Measurements from ENCODE around the gene TMOD4.
A peak's percentile ranks its signal among the peaks of the same experiment; 100 is the strongest.
"Not testable (repeated sequence)": the region's sequence is repeated elsewhere in the genome, so short reads cannot be mapped to it uniquely, and the experiment has no call there.

TMOD4 gene

DNA sequence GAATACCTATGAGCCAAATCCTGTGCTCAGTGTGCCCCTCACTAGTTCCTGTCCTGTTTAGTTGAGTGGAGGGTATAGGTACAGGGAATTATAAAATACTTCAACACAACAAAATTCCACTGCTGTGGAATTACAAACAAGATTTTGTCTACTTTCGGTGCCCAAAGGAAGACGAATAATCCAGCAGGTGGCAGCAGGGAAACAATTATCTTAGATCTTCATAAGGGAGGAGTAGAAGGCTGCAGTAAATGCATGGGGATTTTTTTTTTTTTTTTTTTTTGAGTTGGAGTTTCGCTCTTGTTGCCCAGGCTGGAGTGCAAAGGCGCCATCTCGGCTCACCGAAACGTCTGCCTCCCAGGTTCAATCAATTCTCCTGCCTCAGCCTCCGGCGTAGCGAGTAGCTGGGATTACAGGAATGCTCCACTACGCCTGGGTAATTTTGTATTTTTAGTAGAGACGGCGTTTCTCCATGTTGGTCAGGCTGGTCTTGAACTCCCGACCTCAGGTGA, 20.6 kb upstream of the TMOD4 start:
- peak overlapping the region; percentile 92 for H3K27ac ChIP-seq (ENCODE audit: low read depth, low read length)
- H3K79me2 ChIP-seq (ENCODE audit: control insufficient read depth, insufficient read depth, low read length, unreplicated experiment), result peaks cover 26% of the 10 kb centered on the region
- no peak overlapping the region for H2AFZ ChIP-seq (ENCODE audit: low read length, unreplicated experiment)
- no peaks in the 10 kb centered on the region for H3K27me3 ChIP-seq (ENCODE audit: insufficient read depth, low read length)
- H3K36me3 ChIP-seq (ENCODE audit: insufficient read depth, low read length), result no peaks in the 10 kb centered on the region
- peak overlapping the region; percentile 38 for H3K4me3 ChIP-seq (ENCODE audit: low read depth, low read length)
- peaks cover 15% of the 10 kb centered on the region for H3K4me1 ChIP-seq (ENCODE audit: control insufficient read depth, insufficient read depth, low read length, unreplicated experiment)

DNA sequence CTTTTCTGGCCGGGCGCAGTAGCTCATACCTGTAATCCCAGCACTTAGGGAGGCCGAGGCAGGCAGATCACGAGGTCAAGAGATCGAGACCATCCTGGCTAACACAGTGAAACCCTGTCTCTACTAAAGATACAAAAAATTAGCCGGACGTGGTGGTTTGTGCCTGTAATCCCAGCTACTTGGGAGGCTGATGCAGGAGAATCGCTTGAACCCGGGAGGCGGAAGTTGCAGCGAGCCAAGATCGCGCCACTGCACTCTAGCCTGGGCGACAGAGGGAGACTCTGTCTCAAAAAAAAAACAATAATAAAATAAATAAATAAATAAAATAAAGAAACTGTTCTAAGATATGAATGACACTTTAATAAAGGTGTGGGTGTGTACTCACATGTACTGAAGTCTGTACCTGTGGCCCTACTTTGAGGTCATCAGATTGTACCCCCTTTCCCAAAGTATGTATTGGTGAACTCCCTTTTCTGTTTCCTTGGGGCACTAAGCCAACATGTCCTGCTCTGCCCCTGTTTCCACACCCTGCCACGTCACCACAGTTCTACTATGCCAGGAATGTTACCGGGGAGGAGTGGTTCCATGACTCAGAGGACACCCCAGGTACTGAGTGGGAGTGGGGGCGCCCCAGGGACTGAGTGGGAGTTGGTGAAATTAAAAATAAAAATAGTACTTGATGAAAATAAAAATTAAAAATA, 19.3 kb upstream of the TMOD4 start:
- Histone ChIP-seq H3K4me3 (ENCODE audit: low read depth, low read length) (peak overlapping the region; percentile 61), H3K4me1 (ENCODE audit: control insufficient read depth, insufficient read depth, low read length, unreplicated experiment) (peaks cover 17% of the 10 kb centered on the region), H3K27ac (ENCODE audit: low read depth, low read length) (peak overlapping the region; percentile 92), H3K79me2 (ENCODE audit: control insufficient read depth, insufficient read depth, low read length, unreplicated experiment) (peaks cover 17% of the 10 kb centered on the region)
- H2AFZ ChIP-seq (ENCODE audit: low read length, unreplicated experiment); H3K36me3 ChIP-seq (ENCODE audit: insufficient read depth, low read length); H3K27me3 ChIP-seq (ENCODE audit: insufficient read depth, low read length): not testable (repeated sequence)

DNA sequence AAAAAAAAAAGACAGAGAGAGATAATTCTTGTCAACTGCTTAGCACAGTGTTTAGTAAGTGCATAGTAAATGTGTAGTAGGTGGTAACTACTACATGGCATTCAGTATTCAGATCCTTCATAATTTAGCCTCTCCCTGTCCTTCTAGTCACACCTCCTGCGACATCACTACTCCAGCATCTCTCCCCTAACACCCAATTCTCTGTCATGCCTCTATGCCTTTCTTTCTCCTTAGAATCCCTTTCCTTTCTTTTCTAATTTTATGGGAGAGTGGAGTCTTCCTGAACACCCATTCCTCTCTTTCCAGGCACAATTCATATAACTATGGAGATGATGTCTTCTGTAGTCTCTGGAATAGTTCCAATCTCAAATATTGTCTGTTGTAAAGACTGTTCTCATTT, 18.1 kb upstream of the TMOD4 start:
- Histone ChIP-seq H3K36me3 (ENCODE audit: insufficient read depth, low read length) (no peaks in the 10 kb centered on the region), H3K79me2 (ENCODE audit: control insufficient read depth, insufficient read depth, low read length, unreplicated experiment) (peaks cover 16% of the 10 kb centered on the region), H3K27ac (ENCODE audit: low read depth, low read length) (peak overlapping the region; percentile 92), H3K4me1 (ENCODE audit: control insufficient read depth, insufficient read depth, low read length, unreplicated experiment) (peaks cover 17% of the 10 kb centered on the region), H3K4me3 (ENCODE audit: low read depth, low read length) (peak overlapping the region; percentile 38; the same call in 1 of the 2 replicates), H2AFZ (ENCODE audit: low read length, unreplicated experiment) (no peak overlapping the region), H3K27me3 (ENCODE audit: insufficient read depth, low read length) (no peaks in the 10 kb centered on the region)

DNA sequence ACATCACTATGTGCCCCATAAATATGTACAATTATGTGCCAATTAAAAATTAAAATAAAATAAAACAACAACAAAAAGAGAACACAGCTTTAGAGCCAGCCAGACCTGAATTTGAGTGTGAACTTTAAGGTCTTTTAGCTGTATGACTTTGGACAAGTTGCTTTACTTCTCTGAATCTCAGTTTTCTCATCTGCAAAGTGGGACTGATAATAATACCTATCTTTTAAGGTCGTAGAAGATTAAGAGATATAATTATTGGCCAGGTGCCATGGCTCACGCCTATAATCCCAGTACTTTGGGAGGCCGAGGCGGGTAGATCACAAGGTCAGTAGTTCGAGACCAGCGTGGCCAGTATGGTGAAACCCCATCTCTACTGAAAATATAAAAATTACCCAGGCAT, 17.5 kb upstream of the TMOD4 start:
- H2AFZ ChIP-seq (ENCODE audit: low read length, unreplicated experiment), result no peak overlapping the region
- no peak overlapping the region for H3K27ac ChIP-seq (ENCODE audit: low read depth, low read length)
- peaks cover 17% of the 10 kb centered on the region for H3K79me2 ChIP-seq (ENCODE audit: control insufficient read depth, insufficient read depth, low read length, unreplicated experiment)
- no peak overlapping the region for H3K4me3 ChIP-seq (ENCODE audit: low read depth, low read length)
- H3K4me1 ChIP-seq (ENCODE audit: control insufficient read depth, insufficient read depth, low read length, unreplicated experiment), result peaks cover 21% of the 10 kb centered on the region
- H3K27me3 ChIP-seq (ENCODE audit: insufficient read depth, low read length), result no peaks in the 10 kb centered on the region
- no peaks in the 10 kb centered on the region for H3K36me3 ChIP-seq (ENCODE audit: insufficient read depth, low read length)

DNA sequence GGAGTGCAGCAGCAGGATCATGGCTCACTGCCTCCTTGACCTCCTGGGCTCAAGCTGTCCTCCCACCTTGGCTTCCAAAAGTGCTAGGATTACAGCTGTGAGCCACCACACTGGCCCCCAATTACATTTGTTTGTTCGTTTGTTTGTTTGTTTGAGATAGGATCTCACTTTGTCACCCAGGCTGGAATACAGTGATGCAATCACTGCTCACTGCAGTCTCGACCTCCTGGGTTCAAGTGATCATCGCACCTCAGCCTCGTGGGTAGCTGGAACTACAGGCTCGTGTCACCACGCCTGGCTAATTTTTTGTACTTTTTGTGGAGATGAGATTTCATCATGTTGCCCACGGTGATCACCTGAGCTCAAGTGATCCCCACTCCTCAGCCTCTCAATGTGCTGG, 16.3 kb upstream of the TMOD4 start:
- H3K27me3 ChIP-seq (ENCODE audit: insufficient read depth, low read length), result no peaks in the 10 kb centered on the region
- no peaks in the 10 kb centered on the region for H3K36me3 ChIP-seq (ENCODE audit: insufficient read depth, low read length)
- peaks cover 15% of the 10 kb centered on the region for H3K4me1 ChIP-seq (ENCODE audit: control insufficient read depth, insufficient read depth, low read length, unreplicated experiment)
- H2AFZ ChIP-seq (ENCODE audit: low read length, unreplicated experiment), result no peak overlapping the region
- no peak overlapping the region for H3K27ac ChIP-seq (ENCODE audit: low read depth, low read length)
- no peak overlapping the region for H3K4me3 ChIP-seq (ENCODE audit: low read depth, low read length)
- H3K79me2 ChIP-seq (ENCODE audit: control insufficient read depth, insufficient read depth, low read length, unreplicated experiment), result peaks cover 24% of the 10 kb centered on the region

DNA sequence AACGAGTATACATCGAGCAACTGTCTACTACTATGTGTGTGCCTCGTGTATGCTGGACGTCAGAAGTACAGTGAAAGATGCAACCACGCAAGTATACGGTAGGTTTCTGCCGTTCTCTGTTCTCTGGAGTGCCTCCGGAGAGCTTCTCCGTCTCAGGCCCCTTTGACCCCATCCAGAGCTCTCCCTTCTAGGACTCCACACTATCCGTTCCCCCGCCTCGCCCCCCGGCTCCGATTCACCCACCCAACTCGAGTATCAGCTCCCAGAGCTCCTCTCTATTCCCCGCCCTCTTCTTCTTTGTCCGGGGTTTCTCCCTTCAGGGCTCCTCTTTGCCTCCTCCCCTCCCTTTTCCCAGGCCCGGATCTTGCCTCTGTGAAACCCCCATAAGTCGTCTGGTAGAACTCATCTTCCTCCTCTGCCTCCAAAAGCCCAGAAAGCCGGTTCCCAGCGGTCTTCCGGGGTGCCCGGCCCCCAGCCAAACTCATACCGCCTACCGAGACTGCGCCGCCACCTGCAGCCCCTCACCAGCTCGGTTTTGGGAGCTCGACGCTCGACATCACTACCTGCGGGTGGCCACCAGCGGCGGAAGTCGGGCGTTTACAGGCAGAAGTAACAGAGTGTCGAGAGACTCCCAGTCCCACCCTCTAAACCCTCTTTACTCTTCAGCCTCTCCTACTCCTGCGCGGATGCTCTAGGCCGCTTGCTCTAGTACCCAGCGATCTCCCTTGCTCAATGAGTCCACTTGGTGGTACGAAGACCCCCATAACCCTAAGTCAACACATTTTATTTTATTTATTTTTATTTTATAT, 14.1 kb upstream of the TMOD4 start, which contains the start of gene VPS72:
Gene VPS72 (minus strand): TSS at position 561 of the 809 bp plus-strand sequence. CDS start 76 bp downstream, at position 485.
- H2AFZ ChIP-seq (ENCODE audit: low read length, unreplicated experiment), result peak within 1 kb of the TSS; percentile 45
- peaks cover 31% of the 10 kb centered on the region for H3K79me2 ChIP-seq (ENCODE audit: control insufficient read depth, insufficient read depth, low read length, unreplicated experiment)
- H3K4me1 ChIP-seq (ENCODE audit: control insufficient read depth, insufficient read depth, low read length, unreplicated experiment), result peaks cover 15% of the 10 kb centered on the region
- H3K4me3 ChIP-seq (ENCODE audit: low read depth, low read length), result peak within 1 kb of the TSS; percentile 96
- H3K27me3 ChIP-seq (ENCODE audit: insufficient read depth, low read length), result no peaks in the 10 kb centered on the region
- peak within 1 kb of the TSS; percentile 57 for H3K27ac ChIP-seq (ENCODE audit: low read depth, low read length)
- H3K36me3 ChIP-seq (ENCODE audit: insufficient read depth, low read length), result peaks cover 8% of the 10 kb centered on the region; the same call in 1 of the 2 replicates

DNA sequence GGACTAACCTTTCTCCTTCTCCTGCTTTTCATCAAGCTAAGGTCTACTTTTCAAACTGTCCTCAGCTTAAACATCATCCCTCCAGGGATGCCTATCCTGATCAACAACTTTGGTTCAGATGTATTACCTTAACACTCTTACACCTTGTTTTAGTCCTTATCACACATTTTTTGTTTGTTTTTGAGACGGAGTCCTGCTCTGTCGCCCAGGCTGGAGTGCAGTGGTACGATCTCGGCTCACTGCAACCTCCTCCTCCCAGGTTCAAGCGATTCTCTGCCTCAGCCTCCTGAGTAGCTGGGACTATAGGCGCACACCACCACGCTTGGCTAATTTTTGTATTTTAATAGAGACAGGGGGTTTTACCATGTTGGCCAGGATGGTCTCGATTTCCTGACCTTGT, 12.9 kb upstream of the TMOD4 start:
- not testable (repeated sequence) for H3K27ac ChIP-seq (ENCODE audit: low read depth, low read length)
- H3K4me3 ChIP-seq (ENCODE audit: low read depth, low read length), result peak overlapping the region; percentile 96
- peaks cover 11% of the 10 kb centered on the region for H3K4me1 ChIP-seq (ENCODE audit: control insufficient read depth, insufficient read depth, low read length, unreplicated experiment)

DNA sequence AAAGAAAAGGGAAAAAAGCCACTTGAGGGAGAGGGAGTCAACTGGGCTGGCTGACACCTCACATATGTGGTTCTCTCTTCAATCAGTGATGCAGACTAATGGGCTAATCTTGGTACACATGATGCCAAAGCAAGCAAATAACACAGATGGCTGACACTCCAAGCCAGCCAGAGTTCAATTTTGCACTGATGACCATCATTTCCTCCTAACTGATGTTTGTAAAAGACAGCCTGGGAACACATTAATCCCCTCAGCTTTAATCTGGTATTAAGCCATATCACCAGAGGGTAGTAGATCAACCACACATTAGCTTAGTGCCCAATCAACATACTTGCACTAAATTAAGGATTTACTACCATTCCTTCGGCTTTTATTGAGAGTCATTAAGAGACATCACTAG, 11.4 kb upstream of the TMOD4 start:
- Histone ChIP-seq H3K27ac (ENCODE audit: low read depth, low read length) (no peak overlapping the region), H3K79me2 (ENCODE audit: control insufficient read depth, insufficient read depth, low read length, unreplicated experiment) (peaks cover 31% of the 10 kb centered on the region), H3K4me3 (ENCODE audit: low read depth, low read length) (no peak overlapping the region), H2AFZ (ENCODE audit: low read length, unreplicated experiment) (no peak overlapping the region), H3K36me3 (ENCODE audit: insufficient read depth, low read length) (peaks cover 8% of the 10 kb centered on the region; the same call in 1 of the 2 replicates), H3K4me1 (ENCODE audit: control insufficient read depth, insufficient read depth, low read length, unreplicated experiment) (peaks cover 11% of the 10 kb centered on the region), H3K27me3 (ENCODE audit: insufficient read depth, low read length) (no peaks in the 10 kb centered on the region)

More for the DNA sequence above, 12.9 kb upstream of the TMOD4 start:
- not testable (repeated sequence) for H2AFZ ChIP-seq (ENCODE audit: low read length, unreplicated experiment); H3K27me3 ChIP-seq (ENCODE audit: insufficient read depth, low read length); H3K36me3 ChIP-seq (ENCODE audit: insufficient read depth, low read length)
- peaks cover 31% of the 10 kb centered on the region for H3K79me2 ChIP-seq (ENCODE audit: control insufficient read depth, insufficient read depth, low read length, unreplicated experiment)

DNA sequence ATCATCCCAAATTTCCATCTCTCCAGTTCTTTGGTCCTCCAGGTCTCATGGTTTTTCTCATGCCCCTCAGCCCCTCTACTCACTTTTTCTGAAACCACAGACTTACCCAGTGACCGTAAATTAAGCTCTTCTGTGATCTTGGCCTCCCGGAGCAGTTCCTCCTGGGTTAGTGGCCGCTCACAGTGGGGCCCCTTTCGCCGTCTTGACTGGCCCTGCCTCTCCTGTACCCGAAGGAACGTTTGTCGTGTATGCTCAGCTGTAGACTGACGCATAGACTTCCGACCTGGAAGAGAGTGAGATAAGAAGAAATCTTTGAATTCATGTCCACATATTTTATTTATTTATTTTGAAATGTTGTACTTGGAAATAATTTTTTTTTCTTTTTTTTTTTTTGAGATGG, 8.4 kb upstream of the TMOD4 start:
- Histone ChIP-seq H2AFZ (ENCODE audit: low read length, unreplicated experiment) (no peak overlapping the region), H3K79me2 (ENCODE audit: control insufficient read depth, insufficient read depth, low read length, unreplicated experiment) (peaks cover 23% of the 10 kb centered on the region), H3K27ac (ENCODE audit: low read depth, low read length) (no peak overlapping the region), H3K27me3 (ENCODE audit: insufficient read depth, low read length) (no peaks in the 10 kb centered on the region), H3K4me1 (ENCODE audit: control insufficient read depth, insufficient read depth, low read length, unreplicated experiment) (peaks cover 4% of the 10 kb centered on the region), H3K4me3 (ENCODE audit: low read depth, low read length) (no peak overlapping the region), H3K36me3 (ENCODE audit: insufficient read depth, low read length) (peaks cover 14% of the 10 kb centered on the region; the same call in 1 of the 2 replicates)

DNA sequence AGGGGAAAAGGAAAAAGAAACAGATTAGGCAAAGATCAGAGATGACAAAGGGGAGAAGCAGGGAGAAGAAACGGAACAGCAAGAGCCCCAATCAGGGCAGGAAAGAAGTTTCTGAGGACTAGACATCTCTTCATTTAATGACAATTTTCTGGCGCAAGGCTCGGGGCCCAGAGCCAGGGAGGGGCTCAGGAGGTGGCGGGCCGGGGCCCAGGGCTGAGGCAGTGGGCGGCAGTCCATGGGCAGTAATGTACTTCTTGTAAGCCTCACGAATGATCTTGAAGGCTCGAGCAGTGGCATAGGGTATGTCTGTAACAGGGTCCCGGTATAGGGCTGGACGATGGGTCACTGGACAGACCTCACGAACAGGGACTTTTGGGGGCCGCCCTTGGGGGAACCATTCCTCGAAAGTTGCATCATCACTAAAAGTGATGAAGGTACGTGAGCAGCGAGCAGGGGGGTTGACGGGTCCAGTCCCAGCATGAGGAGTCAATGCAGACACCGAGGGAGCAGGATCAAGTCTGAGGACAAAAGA, 799 bp upstream of the TMOD4 start:
- H3K4me3 ChIP-seq (ENCODE audit: low read depth, low read length), result no peak overlapping the region
- no peaks in the 10 kb centered on the region for H3K79me2 ChIP-seq (ENCODE audit: control insufficient read depth, insufficient read depth, low read length, unreplicated experiment)
- H3K4me1 ChIP-seq (ENCODE audit: control insufficient read depth, insufficient read depth, low read length, unreplicated experiment), result no peaks in the 10 kb centered on the region
- no peak overlapping the region for H2AFZ ChIP-seq (ENCODE audit: low read length, unreplicated experiment)
- peaks cover 4% of the 10 kb centered on the region for H3K36me3 ChIP-seq (ENCODE audit: insufficient read depth, low read length)
- H3K27ac ChIP-seq (ENCODE audit: low read depth, low read length), result no peak overlapping the region
- no peaks in the 10 kb centered on the region for H3K27me3 ChIP-seq (ENCODE audit: insufficient read depth, low read length)

Data from ACC112 (cell line).